Neural cell (in vitro differentiated cells): ENCODE results near the gene LHFPL5.

Source experiments
- EP300 ChIP-seq: fragments of 450-650 bp; conservative IDR thresholded peaks from 2 replicates; pipeline ENCODE4 v1.6.1; 2014; ENCODE audit warnings: antibody characterized with exemption, mild to moderate bottlenecking, moderate library complexity; ENCODE audit not compliant: poor library complexity, severe bottlenecking
- EZH2 ChIP-seq: fragments of 200-600, 300-800 bp; shearing (Covaris generic), sonication (generic); IDR thresholded peaks from 2 replicates; pipeline ENCODE4 v1.6.1; 2014; ENCODE audit warnings: antibody characterized with exemption, low read length, borderline replicate concordance, mild to moderate bottlenecking; ENCODE audit not compliant: insufficient read depth, poor library complexity, severe bottlenecking
- MXI1 ChIP-seq: fragments of 450-650 bp; conservative IDR thresholded peaks from 2 replicates; pipeline ENCODE4 v1.6.1; 2014; ENCODE audit warnings: antibody characterized with exemption, mild to moderate bottlenecking; ENCODE audit not compliant: poor library complexity, severe bottlenecking
- POLR2AphosphoS5 ChIP-seq: IDR thresholded peaks from 2 replicates; pipeline ENCODE4 v1.6.1; 2012
- RAD21 ChIP-seq: fragments of 450-650 bp; conservative IDR thresholded peaks from 2 replicates; pipeline ENCODE4 v1.6.1; 2014; ENCODE audit warnings: antibody characterized with exemption, mild to moderate bottlenecking, moderate library complexity
- SMC3 ChIP-seq: fragments of 450-650 bp; conservative IDR thresholded peaks from 2 replicates; pipeline ENCODE4 v1.6.1; 2014; ENCODE audit warnings: antibody characterized with exemption, mild to moderate bottlenecking, moderate library complexity; ENCODE audit not compliant: poor library complexity
- TAF1 ChIP-seq: IDR thresholded peaks from 2 replicates; pipeline ENCODE4 v1.6.1; 2012; ENCODE audit warnings: low read depth
- TF ChIP-seq, protein P1 (sequence below): fragments of 450-650 bp; IDR thresholded peaks from 2 replicates; pipeline ENCODE4 v1.5.1; 2014; ENCODE audit warnings: antibody characterized with exemption, mild to moderate bottlenecking, moderate library complexity; ENCODE audit not compliant: poor library complexity, severe bottlenecking
- TF ChIP-seq, protein P2 (sequence below): IDR thresholded peaks from 2 replicates; pipeline ENCODE4 v1.6.1; 2012; ENCODE audit warnings: borderline replicate concordance

DNA sequence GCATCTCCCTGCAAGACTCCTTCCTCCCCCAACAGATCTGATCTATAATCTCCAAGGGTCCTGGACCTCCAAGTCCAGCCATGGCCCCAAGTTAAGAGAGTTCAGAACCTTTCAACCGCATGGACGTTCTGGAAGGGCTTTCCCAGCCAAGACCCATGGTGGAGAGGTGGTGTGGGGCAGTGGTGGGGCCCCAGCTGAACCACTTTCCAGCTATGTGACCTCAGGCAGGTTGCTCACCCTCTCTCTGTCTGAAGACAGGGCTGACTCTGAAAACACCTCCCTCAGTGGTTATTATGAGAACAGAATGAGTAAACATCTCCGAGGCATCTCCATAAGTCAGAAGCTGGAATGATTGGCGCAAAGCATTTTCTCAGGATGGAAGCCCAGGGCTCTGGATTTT is 8.9 kb upstream of the LHFPL5 start:
- no peak for TF ChIP-seq EZH2
- TF ChIP-seq, protein P1, sequence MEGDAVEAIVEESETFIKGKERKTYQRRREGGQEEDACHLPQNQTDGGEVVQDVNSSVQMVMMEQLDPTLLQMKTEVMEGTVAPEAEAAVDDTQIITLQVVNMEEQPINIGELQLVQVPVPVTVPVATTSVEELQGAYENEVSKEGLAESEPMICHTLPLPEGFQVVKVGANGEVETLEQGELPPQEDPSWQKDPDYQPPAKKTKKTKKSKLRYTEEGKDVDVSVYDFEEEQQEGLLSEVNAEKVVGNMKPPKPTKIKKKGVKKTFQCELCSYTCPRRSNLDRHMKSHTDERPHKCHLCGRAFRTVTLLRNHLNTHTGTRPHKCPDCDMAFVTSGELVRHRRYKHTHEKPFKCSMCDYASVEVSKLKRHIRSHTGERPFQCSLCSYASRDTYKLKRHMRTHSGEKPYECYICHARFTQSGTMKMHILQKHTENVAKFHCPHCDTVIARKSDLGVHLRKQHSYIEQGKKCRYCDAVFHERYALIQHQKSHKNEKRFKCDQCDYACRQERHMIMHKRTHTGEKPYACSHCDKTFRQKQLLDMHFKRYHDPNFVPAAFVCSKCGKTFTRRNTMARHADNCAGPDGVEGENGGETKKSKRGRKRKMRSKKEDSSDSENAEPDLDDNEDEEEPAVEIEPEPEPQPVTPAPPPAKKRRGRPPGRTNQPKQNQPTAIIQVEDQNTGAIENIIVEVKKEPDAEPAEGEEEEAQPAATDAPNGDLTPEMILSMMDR = no peak
- no peak for TF ChIP-seq TAF1
- TF ChIP-seq RAD21 = no peak
- TF ChIP-seq EP300 = no peak
- TF ChIP-seq POLR2AphosphoS5 = no peak
- no peak for TF ChIP-seq MXI1
- TF ChIP-seq SMC3 = no peak
- TF ChIP-seq, protein P2, sequence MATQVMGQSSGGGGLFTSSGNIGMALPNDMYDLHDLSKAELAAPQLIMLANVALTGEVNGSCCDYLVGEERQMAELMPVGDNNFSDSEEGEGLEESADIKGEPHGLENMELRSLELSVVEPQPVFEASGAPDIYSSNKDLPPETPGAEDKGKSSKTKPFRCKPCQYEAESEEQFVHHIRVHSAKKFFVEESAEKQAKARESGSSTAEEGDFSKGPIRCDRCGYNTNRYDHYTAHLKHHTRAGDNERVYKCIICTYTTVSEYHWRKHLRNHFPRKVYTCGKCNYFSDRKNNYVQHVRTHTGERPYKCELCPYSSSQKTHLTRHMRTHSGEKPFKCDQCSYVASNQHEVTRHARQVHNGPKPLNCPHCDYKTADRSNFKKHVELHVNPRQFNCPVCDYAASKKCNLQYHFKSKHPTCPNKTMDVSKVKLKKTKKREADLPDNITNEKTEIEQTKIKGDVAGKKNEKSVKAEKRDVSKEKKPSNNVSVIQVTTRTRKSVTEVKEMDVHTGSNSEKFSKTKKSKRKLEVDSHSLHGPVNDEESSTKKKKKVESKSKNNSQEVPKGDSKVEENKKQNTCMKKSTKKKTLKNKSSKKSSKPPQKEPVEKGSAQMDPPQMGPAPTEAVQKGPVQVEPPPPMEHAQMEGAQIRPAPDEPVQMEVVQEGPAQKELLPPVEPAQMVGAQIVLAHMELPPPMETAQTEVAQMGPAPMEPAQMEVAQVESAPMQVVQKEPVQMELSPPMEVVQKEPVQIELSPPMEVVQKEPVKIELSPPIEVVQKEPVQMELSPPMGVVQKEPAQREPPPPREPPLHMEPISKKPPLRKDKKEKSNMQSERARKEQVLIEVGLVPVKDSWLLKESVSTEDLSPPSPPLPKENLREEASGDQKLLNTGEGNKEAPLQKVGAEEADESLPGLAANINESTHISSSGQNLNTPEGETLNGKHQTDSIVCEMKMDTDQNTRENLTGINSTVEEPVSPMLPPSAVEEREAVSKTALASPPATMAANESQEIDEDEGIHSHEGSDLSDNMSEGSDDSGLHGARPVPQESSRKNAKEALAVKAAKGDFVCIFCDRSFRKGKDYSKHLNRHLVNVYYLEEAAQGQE = no peak
